ENCODE results near the gene IRX3.
A peak's percentile ranks its signal among the peaks of the same experiment; 100 is the strongest.

IRX3 gene

GRCh38 chr16:54286366-54287130, at the start of gene IRX3:
Gene IRX3 (minus strand): TSS chr16:54286787. CDS start chr16:54286050, 737 bp downstream.
- peak; percentile 96 for DNase-seq (ENCODE audit: low spot score)

DNA sequence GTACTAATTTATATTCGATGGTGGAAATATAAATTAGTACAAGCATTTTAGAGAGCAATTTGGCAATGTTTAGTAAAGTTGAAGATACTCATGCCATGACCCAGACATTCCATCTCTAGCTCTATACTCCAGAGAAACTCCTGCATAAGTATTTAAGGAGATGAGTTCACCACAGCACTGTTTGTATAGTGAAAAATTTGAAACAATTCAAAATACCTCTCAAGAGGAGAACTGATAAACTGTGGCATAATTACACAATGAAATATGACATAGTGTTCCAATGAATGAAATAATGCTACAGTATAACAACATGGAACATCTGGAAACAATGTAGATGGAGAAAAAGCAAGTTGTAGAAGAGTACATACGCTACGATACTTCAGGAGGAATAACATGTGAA, 48.6 kb upstream of the IRX3 start:
- DNase-seq (ENCODE audit: low spot score) = no peak

GRCh38 chr16:54334208-54334607, 47.6 kb upstream of the IRX3 start:
- DNase-seq (ENCODE audit: low spot score) = no peak

GRCh38 chr16:54331241-54332002, 44.8 kb upstream of the IRX3 start:
- DNase-seq (ENCODE audit: low spot score) = no peak

DNA sequence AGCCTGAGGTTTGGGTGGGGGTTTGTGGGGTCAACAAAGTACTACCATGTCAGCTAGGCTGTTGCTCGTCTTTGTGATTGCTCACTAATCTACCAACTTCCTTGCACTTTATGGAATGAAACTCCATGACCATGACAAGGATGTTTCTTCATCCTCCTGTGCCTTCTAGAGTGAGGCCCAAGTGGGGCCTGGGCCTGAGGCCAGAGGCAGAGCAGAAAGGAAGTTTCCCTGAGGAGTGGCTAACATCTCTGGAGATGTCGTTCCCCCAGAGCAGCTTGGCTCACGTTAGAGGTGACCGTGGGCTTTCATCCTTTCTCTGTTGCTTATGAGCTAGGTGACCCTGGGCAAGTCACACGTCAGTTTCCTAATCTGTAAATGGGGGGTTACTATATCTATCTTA, 41.0 kb upstream of the IRX3 start:
- no peak for DNase-seq (ENCODE audit: low spot score)

GRCh38 chr16:54326266-54326662, 39.7 kb upstream of the IRX3 start:
- DNase-seq (ENCODE audit: low spot score) = peak; percentile 67

- DNase-seq (ENCODE audit: low spot score) = no peak
Measured at GRCh38 chr16:54325616-54326265, 39.2 kb upstream of the IRX3 start.

- no peak for DNase-seq (ENCODE audit: low spot score)
Measured at GRCh38 chr16:54324716-54325115, 38.1 kb upstream of the IRX3 start.

- DNase-seq (ENCODE audit: low spot score) = no peak
Measured at GRCh38 chr16:54320697-54321340, 34.2 kb upstream of the IRX3 start.

DNA sequence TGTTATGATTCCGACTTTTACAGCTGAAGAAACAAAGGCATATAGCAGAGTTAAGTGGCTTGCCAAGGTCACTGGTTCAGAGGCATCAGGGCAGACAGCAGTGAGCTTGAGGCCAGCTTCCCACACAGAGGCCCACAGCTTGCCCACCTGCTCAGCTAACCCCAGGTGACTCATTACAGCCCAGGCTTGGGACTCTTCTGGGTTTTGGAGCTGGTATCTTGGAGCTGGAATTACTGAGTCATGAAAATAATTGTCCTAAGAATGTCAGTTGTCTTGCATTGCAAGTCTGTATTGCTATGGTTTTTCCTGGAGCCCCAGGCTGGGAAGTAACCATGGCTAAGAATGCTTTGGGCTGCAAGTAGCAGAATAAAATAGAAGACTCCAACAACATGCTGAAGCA, 32.4 kb upstream of the IRX3 start:
- peak; percentile 38 for DNase-seq (ENCODE audit: low spot score)

DNA sequence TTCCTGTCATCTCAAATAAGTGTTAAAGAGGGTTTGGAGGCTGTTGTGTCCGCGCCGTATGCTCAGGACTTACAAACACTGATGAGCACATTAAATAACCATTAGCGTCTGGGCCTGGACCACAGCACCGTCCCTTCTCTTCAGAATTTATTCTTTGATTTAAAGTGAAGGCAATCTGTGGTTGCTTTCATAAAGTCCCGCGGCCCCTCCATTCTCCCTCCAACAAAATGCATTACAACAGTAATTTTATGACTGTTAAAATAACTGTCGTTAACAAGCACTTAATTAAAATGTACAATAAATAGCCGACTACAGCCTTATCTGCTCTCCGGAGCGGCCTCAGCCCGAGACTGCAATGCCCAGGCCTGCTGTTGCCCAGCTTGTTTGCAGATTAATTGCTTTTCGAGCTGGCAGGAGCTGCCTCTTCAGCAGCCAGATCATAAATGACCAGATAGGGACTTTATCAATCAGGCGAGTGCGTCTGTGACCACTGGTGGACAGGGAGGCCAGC, 30.6 kb upstream of the IRX3 start:
- DNase-seq (ENCODE audit: low spot score) = no peak

DNA sequence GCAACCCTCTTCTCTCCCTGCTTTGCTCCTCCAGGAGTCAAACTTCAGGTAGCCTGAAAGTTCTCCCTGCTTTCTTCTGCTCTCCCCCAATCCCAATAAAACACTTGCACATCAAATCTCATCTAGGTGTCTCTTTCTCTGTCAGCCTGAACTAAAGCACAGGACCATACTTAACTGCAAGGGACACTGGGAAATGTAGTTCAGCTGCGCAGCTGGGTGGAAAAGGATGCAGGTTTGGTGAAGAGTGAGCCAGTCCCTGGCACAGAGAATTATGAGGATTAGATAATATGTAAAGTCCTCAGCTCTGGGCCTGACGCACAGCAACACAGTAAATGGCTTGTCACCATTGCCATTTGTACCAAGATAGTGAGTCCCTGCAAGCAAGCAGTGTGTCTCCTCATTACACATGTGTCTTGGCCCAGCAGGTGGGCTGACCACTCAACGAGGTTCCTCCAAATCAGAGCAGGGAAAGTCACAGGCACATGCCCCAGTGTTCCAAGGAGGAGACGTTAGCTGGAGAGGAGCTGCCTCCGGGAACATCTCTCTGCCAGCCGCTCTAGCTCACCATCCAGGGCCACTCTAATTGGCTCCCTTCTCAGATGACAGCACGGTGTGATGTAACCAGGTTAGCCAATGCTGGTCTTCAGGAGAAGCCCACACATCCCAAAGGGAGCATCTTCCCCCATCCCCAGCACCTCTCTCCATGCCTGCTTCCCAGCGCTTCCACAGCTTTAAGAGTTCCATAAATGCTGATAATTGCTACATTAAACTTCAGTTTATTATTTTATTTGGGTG, 29.7 kb upstream of the IRX3 start:
- no peak for DNase-seq (ENCODE audit: low spot score)

GRCh38 chr16:54313789-54314188, 27.2 kb upstream of the IRX3 start:
- DNase-seq (ENCODE audit: low spot score) = no peak

DNA sequence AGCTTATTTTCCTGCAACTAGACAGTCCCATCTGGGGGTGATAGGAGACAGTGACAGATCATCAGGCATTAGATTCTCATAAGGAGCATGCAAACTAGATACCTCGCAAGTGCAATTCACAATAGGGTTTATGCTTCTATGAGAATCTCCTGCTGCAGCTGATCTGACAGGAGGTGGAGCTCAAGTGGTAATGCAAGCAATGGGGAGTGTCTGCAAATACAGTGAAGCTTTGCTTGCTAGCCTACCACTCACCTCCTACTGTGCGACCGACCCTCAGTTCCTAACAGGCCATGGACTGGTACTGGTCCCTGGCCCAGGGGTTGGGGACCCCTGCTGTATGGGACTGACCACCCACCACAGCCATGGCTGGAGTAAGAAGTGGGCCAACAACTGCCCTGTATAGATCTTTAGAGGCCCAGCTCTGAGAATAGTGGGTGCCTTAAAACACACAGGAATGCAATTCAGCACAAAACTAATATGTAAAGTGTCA, 26.0 kb upstream of the IRX3 start:
- no peak for DNase-seq (ENCODE audit: low spot score)

- no peak for DNase-seq (ENCODE audit: low spot score)
Measured at GRCh38 chr16:54309341-54309740, 22.8 kb upstream of the IRX3 start.

- DNase-seq (ENCODE audit: low spot score) = no peak
Measured at GRCh38 chr16:54305080-54305479, 18.5 kb upstream of the IRX3 start.

DNA sequence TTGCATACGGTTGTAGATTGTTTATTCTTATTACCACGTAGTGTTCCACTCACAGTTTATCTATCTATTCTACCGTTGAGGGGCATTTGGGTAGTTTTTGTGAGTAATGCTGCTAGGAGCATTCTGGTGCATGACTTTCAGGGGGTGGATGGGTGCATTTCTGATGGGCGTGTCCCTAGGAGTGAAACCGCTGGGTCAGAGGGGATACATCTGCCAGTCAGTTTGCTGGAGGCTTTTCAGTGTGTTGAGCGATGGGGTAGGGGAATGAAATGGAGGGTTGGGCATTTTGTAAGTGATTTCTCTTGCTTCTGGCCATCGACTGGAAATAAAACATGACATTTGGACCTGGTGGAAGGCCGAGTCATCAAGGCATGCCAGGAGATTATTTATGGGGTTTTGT, 17.0 kb upstream of the IRX3 start:
- DNase-seq (ENCODE audit: low spot score) = no peak

DNA sequence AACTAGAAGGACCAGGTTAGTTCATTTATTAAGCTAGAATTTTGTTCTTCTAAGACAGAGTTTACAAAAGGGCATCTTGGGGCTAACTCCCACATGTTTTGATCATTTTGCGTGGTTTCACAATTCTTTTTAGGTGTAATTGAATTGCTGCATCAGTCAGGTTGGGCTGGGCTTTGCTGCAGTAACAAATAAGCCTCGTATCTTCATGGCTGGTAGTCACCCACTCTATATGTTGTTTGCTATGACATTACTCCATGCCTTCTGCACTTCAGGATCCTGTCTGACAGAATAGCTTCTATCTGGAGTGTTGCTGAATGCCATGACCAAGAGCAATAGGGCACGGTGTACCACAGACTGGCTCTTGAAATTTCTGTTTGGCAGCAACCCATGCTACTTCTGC, 10.6 kb upstream of the IRX3 start:
- DNase-seq (ENCODE audit: low spot score) = no peak

DNA sequence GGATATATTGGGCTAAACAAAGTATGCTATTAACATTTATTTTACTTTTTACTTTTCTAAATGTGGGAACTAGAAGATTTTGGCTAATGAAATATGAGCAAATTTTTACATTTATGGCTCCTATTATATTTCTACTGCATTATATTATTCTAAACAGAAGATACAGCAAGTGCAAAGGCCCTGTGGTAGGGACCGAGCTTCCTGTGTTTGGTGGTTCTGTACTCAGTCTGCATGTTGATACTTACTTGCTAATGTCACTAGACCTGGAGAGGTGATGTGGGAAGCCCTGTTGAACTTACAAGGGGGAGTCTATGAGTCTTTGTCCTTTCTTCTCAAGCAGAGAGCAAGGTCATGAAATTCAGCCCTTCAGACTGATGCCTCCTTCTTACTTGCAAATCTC, 10.0 kb upstream of the IRX3 start:
- no peak for DNase-seq (ENCODE audit: low spot score)

DNA sequence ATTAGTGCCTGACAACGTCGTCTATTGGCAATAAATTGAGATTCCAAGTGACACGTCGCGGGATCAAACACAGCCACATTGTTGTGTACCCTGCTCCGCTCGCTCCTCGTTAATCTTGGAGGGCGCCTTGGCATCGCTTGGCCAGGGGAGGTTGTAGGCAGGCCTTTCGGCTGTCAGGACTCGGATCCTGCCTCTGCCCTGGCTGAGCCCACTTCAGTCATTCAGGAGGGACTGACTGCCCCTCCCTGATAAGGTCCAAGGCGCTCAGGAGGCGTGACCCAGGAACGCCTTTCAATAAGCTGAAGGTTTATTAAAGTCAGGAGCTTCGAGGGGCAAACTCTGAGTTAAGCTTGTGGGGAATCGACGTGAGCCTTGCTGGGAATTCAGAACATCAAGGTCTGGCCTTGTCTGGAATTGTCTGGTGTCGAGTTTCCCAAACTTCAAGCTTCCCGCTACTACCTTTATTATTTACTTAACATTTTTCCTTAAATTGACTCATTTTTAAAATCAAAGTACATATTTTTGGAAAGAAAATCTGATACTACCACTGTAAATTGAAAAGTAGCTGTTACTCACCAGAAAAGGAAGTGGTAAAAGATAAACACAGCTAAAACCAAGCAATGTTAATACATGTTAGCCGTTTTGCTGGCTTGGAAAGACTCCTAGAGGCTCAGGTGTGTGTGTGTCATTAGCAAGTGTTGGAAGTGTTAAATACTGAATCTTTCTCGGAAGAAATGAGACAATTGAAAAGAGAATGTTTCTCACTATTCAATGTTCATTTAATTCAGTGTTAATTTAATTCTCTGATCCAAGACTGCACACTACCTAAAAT, 5.3 kb upstream of the IRX3 start:
- no peak for DNase-seq (ENCODE audit: low spot score)

All from AG08395 (cell line).